Endothelial cell (in vitro differentiated cells): ENCODE results near the gene BAD. TPM values are rescaled to one million over a fixed set of nuclear protein-coding genes. Genes with fewer than 3 reads are reported as not detected.

Experiments
- DNase-seq: peaks from one replicate; pipeline ENCODE4 v3.0.0; 2021; ENCODE audit warnings: low spot score
- H3K27ac Mint-ChIP-seq: one replicate; pipeline ENCODE4 v1.8.0; 2021; ENCODE audit warnings: mixed read lengths, inconsistent platforms; ENCODE audit not compliant: unreplicated experiment
- H3K27me3 Mint-ChIP-seq: one replicate; pipeline ENCODE4 v1.8.0; 2021; ENCODE audit warnings: mild to moderate bottlenecking, moderate library complexity, mixed read lengths, inconsistent platforms; ENCODE audit not compliant: unreplicated experiment
- H3K36me3 Mint-ChIP-seq: one replicate; pipeline ENCODE4 v1.8.0; 2021; ENCODE audit warnings: mild to moderate bottlenecking, low read depth, mixed read lengths, inconsistent platforms; ENCODE audit not compliant: unreplicated experiment
- H3K4me1 Mint-ChIP-seq: one replicate; pipeline ENCODE4 v1.8.0; 2021; ENCODE audit warnings: mild to moderate bottlenecking, mixed read lengths, inconsistent platforms; ENCODE audit not compliant: unreplicated experiment
- H3K4me3 Mint-ChIP-seq: one replicate; pipeline ENCODE4 v1.8.0; 2021; ENCODE audit warnings: mild to moderate bottlenecking, mixed read lengths, inconsistent platforms; ENCODE audit not compliant: unreplicated experiment
- H3K9me3 Mint-ChIP-seq: one replicate; pipeline ENCODE4 v1.8.0; 2021; ENCODE audit warnings: mixed read lengths, inconsistent platforms; ENCODE audit not compliant: unreplicated experiment
- CTCF ChIP-seq: fragments of 200-600 bp; sonication (generic); IDR thresholded peaks from one replicate; pipeline ENCODE4 v1.5.0; 2021; ENCODE audit warnings: antibody characterized with exemption; ENCODE audit not compliant: unreplicated experiment
- total RNA-seq: library from RNA; stranded (reverse); fragmentation: NEBNext Ultra II Directional; extraction: Animal tissue kit (Norgen Biotek cat#: 25700); gene quantifications from one replicate; pipeline ENCODE4 v1.2.1, GENCODE V29; 2021; ENCODE audit not compliant: unreplicated experiment

Gene BAD
- total RNA-seq, 1 donor from 2014 or later, result 40.7 TPM

DNA sequence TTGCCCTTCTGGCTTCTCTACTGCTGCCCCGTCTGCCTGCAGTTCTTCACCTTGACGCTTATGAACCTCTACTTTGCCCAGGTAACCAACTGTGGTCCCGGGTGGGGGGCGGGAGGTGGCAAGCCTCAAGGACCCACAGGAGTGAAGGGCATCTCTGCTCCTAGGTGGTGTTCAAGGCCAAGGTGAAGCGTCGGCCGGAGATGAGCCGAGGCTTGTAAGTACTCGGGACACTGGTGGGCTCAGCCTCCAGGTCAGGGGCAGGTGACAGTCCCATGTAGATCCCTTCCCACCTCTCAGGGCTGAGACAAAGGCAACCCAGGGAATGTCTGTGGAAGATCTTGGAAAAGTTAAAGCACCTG is 2.3 kb upstream of the BAD start:
- DNase-seq, result no peak
- Mint-ChIP-seq H3K4me3 (peak overlapping the region; percentile 87), H3K4me1 (peaks cover 10% of the 10 kb centered on the region), H3K27me3 (peaks cover 19% of the 10 kb centered on the region), H3K9me3 (no peaks in the 10 kb centered on the region), H3K27ac (peak overlapping the region; percentile 14), H3K36me3 (peaks cover 11% of the 10 kb centered on the region)
- TF ChIP-seq CTCF, result no peak

GRCh38 chr11:64285885-64286800 is 1.7 kb upstream of the BAD start:
- Mint-ChIP-seq H3K27ac (peak overlapping the region; percentile 14), H3K9me3 (no peaks in the 10 kb centered on the region), H3K4me3 (peak overlapping the region; percentile 87), H3K4me1 (peaks cover 10% of the 10 kb centered on the region), H3K27me3 (peaks cover 19% of the 10 kb centered on the region), H3K36me3 (peaks cover 17% of the 10 kb centered on the region)
- no peak for DNase-seq
- no peak for TF ChIP-seq CTCF

- Mint-ChIP-seq H3K27me3 (peaks cover 12% of the 10 kb centered on the region), H3K4me3 (peak within 1 kb of the TSS; percentile 88), H3K36me3 (peaks cover 14% of the 10 kb centered on the region), H3K27ac (peak within 1 kb of the TSS; percentile 70), H3K4me1 (peaks cover 5% of the 10 kb centered on the region), H3K9me3 (no peaks in the 10 kb centered on the region)
- TF ChIP-seq CTCF, result no peak
- peak; percentile 91 for DNase-seq
Measured at GRCh38 chr11:64284962-64285884, 758 bp upstream of the BAD start, which contains the start of gene GPR137. TSS of gene GPR137 (plus strand) at chr11:64285848. CDS start at chr11:64286525, 677 bp downstream.

DNA sequence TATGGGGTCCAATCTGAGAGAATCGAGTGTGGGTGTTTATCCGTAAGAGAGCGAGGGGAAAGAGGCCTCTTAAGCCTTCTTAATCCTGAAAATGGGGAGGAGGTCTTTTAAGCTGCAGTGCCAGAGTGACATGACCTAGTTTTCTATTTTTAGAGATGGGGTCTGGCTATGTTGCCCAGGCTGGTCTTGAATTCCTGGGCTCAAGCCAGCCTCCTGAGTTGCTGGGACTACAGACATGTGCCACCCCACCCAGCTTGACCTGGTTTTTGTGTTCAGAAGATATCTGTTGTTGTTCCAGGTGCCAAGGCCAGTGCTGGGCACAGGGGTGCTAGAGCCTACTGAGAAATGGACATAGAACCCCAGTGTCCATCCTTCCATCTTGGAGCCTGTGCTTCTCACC is 1.4 kb downstream of the BAD start:
- Mint-ChIP-seq H3K9me3 (no peaks in the 10 kb centered on the region), H3K4me3 (peak overlapping the region; percentile 72), H3K36me3 (peaks cover 14% of the 10 kb centered on the region), H3K27ac (peak overlapping the region; percentile 39), H3K4me1 (peaks cover 5% of the 10 kb centered on the region), H3K27me3 (peaks cover 6% of the 10 kb centered on the region)
- no peak for TF ChIP-seq CTCF
- DNase-seq, result no peak
